K562 (cell line): Measurements from ENCODE around the gene TIMP4. TPM values are rescaled to one million over a fixed set of nuclear protein-coding genes. Genes with fewer than 3 reads are reported as not detected.
A peak's percentile ranks its signal among the peaks of the same experiment; 100 is the strongest.

Source experiments
- ATAC-seq: fragments of 200-7000 bp; cut with Tn5 transposase; 3 replicates; pipeline ENCODE4 v1.9.1; 2020; ENCODE audit warnings: moderate library complexity
- BruUV-seq: library from RNA; stranded (reverse); fragments of 400-500 nt; replicated peaks from 2 replicates; lab custom pipeline; 2021; lab: Mats Ljungman, UMichigan
- CTCF ChIA-PET: fragments of 300-600 bp; formaldehyde crosslinking; extraction: SDS; loops from one replicate; lab custom pipeline; 2021; ENCODE audit warnings: low intra/inter-chr PET ratio; lab: Yijun Ruan, JAX
- POLR2A ChIA-PET: fragments of 300-600, 350-650 bp; sonication (Branson Sonifier 250); formaldehyde crosslinking; extraction: SDS; loops from one replicate; lab custom pipeline; 2021; ENCODE audit warnings: antibody characterized with exemption, inconsistent platforms; lab: Yijun Ruan, JAX
- DNase-seq, 4 experiments: peaks; one replicate each; pipeline versions ENCODE4 v3.0.0 to v3.0.0-alpha.2; 2011 to 2018; ENCODE audit warnings: low spot score in 3 of 4, mixed read lengths in 3 of 4; ENCODE audit errors: extremely low read depth in 1 of 4
- FAIRE-seq: peaks from 2 replicates; lab custom pipeline; 2011; peaks lifted over from hg19 to GRCh38; lab: Jason Lieb, UNC
- H2AFZ ChIP-seq: 2 replicates; pipeline ENCODE4 v1.6.0; 2011; ENCODE audit warnings: low read depth, low read length, control low read depth, inconsistent platforms
- H3K27ac ChIP-seq: fragments of 200-600 bp; 3 replicates; pipeline ENCODE4 v1.8.0; 2011; ENCODE audit warnings: low read depth, mild to moderate bottlenecking, control low read depth, inconsistent platforms, low read length, moderate library complexity, mixed read lengths; ENCODE audit errors: extremely low read depth
- H3K27me3 ChIP-seq, 2 experiments: fragments of 300-600 bp in 1 of 2; 2 replicates in 1 of 2; 3 replicates in 1 of 2; pipeline versions ENCODE4 v1.6.0 to v1.8.0; 2011; ENCODE audit warnings: inconsistent platforms in 2 of 2, low read length in 2 of 2, mild to moderate bottlenecking in 1 of 2, mixed read lengths in 1 of 2, moderate library complexity in 1 of 2; ENCODE audit not compliant: control insufficient read depth in 2 of 2, insufficient read depth in 2 of 2
- H3K36me3 ChIP-seq: fragments of 300-600 bp; 3 replicates; pipeline ENCODE4 v1.8.0; 2011; ENCODE audit warnings: mild to moderate bottlenecking, low read length, inconsistent platforms; ENCODE audit not compliant: control insufficient read depth, insufficient read depth
- H3K4me1 ChIP-seq, 2 experiments: fragments of 200-600 bp in 1 of 2; replicated peaks in 1 of 2; 2 replicates in 1 of 2; 3 replicates in 1 of 2; pipeline versions ENCODE4 v1.5.1 to v1.8.0; 2011; ENCODE audit warnings: inconsistent platforms in 2 of 2, low read length in 2 of 2, mild to moderate bottlenecking in 1 of 2, mixed read lengths in 1 of 2, moderate library complexity in 1 of 2; ENCODE audit not compliant: control insufficient read depth in 2 of 2, insufficient read depth in 2 of 2
- H3K4me2 ChIP-seq: 2 replicates; pipeline ENCODE4 v1.6.1; 2011; ENCODE audit warnings: low read length, control low read depth, inconsistent platforms, mixed read lengths; ENCODE audit not compliant: insufficient read depth
- H3K4me3 ChIP-seq: fragments of 200-600 bp; sonication (generic), shearing (Covaris generic); 2 replicates; pipeline ENCODE4 v1.5.1; 2016; ENCODE audit warnings: control low read depth, inconsistent platforms
- H3K79me2 ChIP-seq: fragments of 200-600 bp; 3 replicates; pipeline ENCODE4 v1.8.0; 2011; ENCODE audit warnings: low read length, inconsistent platforms; ENCODE audit not compliant: control insufficient read depth, insufficient read depth
- H3K9ac ChIP-seq, 2 experiments: 2 replicates each; pipeline versions ENCODE4 v1.6.0 to v1.6.1; 2011; ENCODE audit warnings: low read depth in 2 of 2, low read length in 2 of 2, control low read depth in 1 of 2, inconsistent platforms in 1 of 2, mild to moderate bottlenecking in 1 of 2, mixed read lengths in 1 of 2; ENCODE audit not compliant: insufficient read depth in 1 of 2
- H3K9me1 ChIP-seq: one replicate; pipeline ENCODE4 v1.6.0; 2011; ENCODE audit warnings: inconsistent platforms, mild to moderate bottlenecking, low read length, moderate library complexity; ENCODE audit not compliant: control insufficient read depth, insufficient read depth
- H3K9me3 ChIP-seq: replicated peaks from 2 replicates; pipeline ENCODE4 v1.5.1; 2011; ENCODE audit warnings: low read depth, low read length, inconsistent platforms; ENCODE audit not compliant: control insufficient read depth, insufficient read depth
- H4K20me1 ChIP-seq: replicated peaks from 2 replicates; pipeline ENCODE4 v1.6.1; 2011; ENCODE audit warnings: low read length, inconsistent platforms, mixed read lengths; ENCODE audit not compliant: control insufficient read depth, insufficient read depth
- ARHGAP35 ChIP-seq: fragments of 450-650 bp; IDR thresholded peaks from 2 replicates; pipeline ENCODE4 v1.6.1; 2018; ENCODE audit not compliant: partially characterized antibody
- CBFA2T3 ChIP-seq: fragments of 450-650 bp; IDR thresholded peaks from 2 replicates; pipeline ENCODE4 v1.6.1; 2017
- CBFB ChIP-seq: sonication (generic); formaldehyde crosslinking; IDR thresholded peaks from 2 replicates; pipeline ENCODE4 v1.4.0; 2020; ENCODE audit warnings: mild to moderate bottlenecking, missing genetic modification reagents
- DMBX1 ChIP-seq: fragments of 250-450 bp; sonication (Bioruptor Pico); IDR thresholded peaks from 2 replicates; pipeline ENCODE4 v1.8.0; 2022; ENCODE audit warnings: inconsistent platforms, mild to moderate bottlenecking, moderate library complexity, borderline replicate concordance
- ERF ChIP-seq: fragments of 450-650 bp; formaldehyde crosslinking; IDR thresholded peaks from 2 replicates; pipeline ENCODE4 v1.4.0; 2020; ENCODE audit warnings: mild to moderate bottlenecking, mixed read lengths
- FOXP1 ChIP-seq: sonication (generic); formaldehyde crosslinking; IDR thresholded peaks from 2 replicates; pipeline ENCODE4 v1.8.0; 2022; ENCODE audit warnings: mild to moderate bottlenecking, missing genetic modification reagents
- PCBP2 ChIP-seq: fragments of 200-400 bp; formaldehyde crosslinking; IDR thresholded peaks from 2 replicates; pipeline ENCODE4 v1.6.1; 2018; ENCODE audit warnings: low read length, low read depth, mild to moderate bottlenecking, moderate library complexity; ENCODE audit not compliant: poor library complexity, severe bottlenecking
- SMARCB1 ChIP-seq: IDR thresholded peaks from 2 replicates; pipeline ENCODE4 v1.6.1; 2011; ENCODE audit warnings: improper control_type of control experiment, low read depth; ENCODE audit not compliant: insufficient read length
- ZEB2 ChIP-seq: fragments of 450-650 bp; IDR thresholded peaks from 2 replicates; pipeline ENCODE4 v1.6.1; 2016
- ZNF24 ChIP-seq: fragments of 450-650 bp; IDR thresholded peaks from 2 replicates; pipeline ENCODE4 v1.6.1; 2016
- ZNF316 ChIP-seq: fragments of 450-650 bp; IDR thresholded peaks from 2 replicates; pipeline ENCODE4 v1.6.1; 2016
- WGBS: fragments of 100-300 bp; shearing (Covaris generic); methylation state at CpG from one replicate; pipeline ENCODE4 v1.1.6; 2016; ENCODE audit warnings: low coverage, mixed read lengths; ENCODE audit not compliant: insufficient coverage; ENCODE audit errors: missing lambda C conversion rate; 5-methylcytosine and 5-hydroxymethylcytosine counted together
- in situ Hi-C: fragments of 300-500 bp; cut with MboI; formaldehyde crosslinking; loops from 4 replicates; pipeline ENCODE4 v1.15.0; 2018; ENCODE audit warnings: inconsistent platforms, mixed read lengths
- intact Hi-C: fragments of 100-400 bp; cut with micrococcal nuclease; formaldehyde crosslinking; loops from 2 replicates; pipeline ENCODE4 v1.14.2; 2022
- polyA plus RNA-seq, 8 experiments: library from polyadenylated mRNA; depleted of rRNA in 4 of 8; stranded (reverse) in 5 of 8; unstranded in 3 of 8; fragments of >200 nt; fragmentation: Nextera tagmentation in 2 of 8; fragmentation: Illumina TruSeq in 1 of 8; extraction: Ambion mirVana in 2 of 8; extraction: Trizol in 1 of 8; gene quantifications; 2 replicates each; pipeline versions ENCODE4 v1.2.1 to v1.2.3, GENCODE V29; 2011 to 2014; ENCODE audit warnings: inconsistent platforms in 1 of 8, missing spikeins in 1 of 8
- total RNA-seq, 7 experiments: library from RNA; depleted of rRNA in 6 of 7; stranded (reverse); fragments of >200 nt in 6 of 7; fragmentation: Illumina TruSeq in 2 of 7; extraction: Trizol in 2 of 7; gene quantifications; 2 replicates each; pipeline versions ENCODE4 v1.2.1 to v1.2.3, GENCODE V29; 2011 to 2021; ENCODE audit warnings: low replicate concordance in 1 of 7
- TF ChIP-seq, protein P1 (sequence below): fragments of 450-650 bp; formaldehyde crosslinking; IDR thresholded peaks from 2 replicates; pipeline ENCODE4 v1.4.0; 2020; ENCODE audit warnings: mild to moderate bottlenecking, moderate library complexity
- TF ChIP-seq, protein P2 (sequence below): fragments of 450-650 bp; IDR thresholded peaks from 2 replicates; pipeline ENCODE4 v1.6.1; 2016; ENCODE audit warnings: antibody characterized with exemption
- TF ChIP-seq, protein P3 (sequence below): sonication (generic); formaldehyde crosslinking; IDR thresholded peaks from 2 replicates; pipeline ENCODE4 v1.8.0; 2023; ENCODE audit warnings: missing genetic modification reagents, mild to moderate bottlenecking, borderline replicate concordance

TIMP4 gene
- total and polyA plus RNA-seq, 9 of the 15 experiments (the other 6 are each of a cell fraction or from before 2014, with no cell fraction given), result 0.03 to 0.07 TPM; not detected in 7

DNA sequence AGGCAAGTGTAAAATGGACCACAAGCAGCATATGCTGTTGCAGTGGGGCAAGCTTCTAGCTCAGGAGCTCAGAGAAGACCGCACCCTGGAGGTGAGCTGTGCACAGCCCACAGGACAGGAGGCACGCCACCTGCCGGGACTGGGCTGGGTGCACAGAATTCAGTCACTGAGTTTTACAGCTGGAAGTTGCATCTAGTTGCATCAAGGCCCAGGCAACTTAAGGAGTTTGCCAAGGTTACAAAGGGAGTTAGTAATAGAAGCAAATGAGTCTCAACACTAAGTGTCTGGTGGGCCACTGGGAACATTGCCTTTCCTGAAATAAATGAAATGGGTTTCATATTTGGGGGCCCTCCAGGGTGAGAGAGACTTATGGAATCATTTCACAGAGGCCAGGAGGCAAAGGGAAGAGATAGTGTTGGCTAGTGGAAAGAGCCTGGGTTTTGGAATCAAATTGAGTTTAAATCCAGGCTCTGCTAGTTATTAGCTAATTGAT, 36.0 kb upstream of the TIMP4 start (continued):
- TF ChIP-seq SMARCB1 (no peak), CBFB (no peak), ZNF24 (0 out of 2 replicates have a peak, but pooled peaks have one; percentile 33), CBFA2T3 (no peak), DMBX1 (CRISPR knock-in tag) (peak; percentile 56; the same call in 1 of the 2 replicates), ZEB2 (peak; percentile 70; the same call in 1 of the 2 replicates)
- TF ChIP-seq, protein P1, sequence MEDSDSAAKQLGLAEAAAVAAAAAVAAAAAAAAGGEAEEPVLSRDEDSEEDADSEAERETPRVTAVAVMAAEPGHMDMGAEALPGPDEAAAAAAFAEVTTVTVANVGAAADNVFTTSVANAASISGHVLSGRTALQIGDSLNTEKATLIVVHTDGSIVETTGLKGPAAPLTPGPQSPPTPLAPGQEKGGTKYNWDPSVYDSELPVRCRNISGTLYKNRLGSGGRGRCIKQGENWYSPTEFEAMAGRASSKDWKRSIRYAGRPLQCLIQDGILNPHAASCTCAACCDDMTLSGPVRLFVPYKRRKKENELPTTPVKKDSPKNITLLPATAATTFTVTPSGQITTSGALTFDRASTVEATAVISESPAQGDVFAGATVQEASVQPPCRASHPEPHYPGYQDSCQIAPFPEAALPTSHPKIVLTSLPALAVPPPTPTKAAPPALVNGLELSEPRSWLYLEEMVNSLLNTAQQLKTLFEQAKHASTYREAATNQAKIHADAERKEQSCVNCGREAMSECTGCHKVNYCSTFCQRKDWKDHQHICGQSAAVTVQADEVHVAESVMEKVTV (CRISPR knock-in tag), result peak; percentile 44; the same call in 1 of the 2 replicates

DNA sequence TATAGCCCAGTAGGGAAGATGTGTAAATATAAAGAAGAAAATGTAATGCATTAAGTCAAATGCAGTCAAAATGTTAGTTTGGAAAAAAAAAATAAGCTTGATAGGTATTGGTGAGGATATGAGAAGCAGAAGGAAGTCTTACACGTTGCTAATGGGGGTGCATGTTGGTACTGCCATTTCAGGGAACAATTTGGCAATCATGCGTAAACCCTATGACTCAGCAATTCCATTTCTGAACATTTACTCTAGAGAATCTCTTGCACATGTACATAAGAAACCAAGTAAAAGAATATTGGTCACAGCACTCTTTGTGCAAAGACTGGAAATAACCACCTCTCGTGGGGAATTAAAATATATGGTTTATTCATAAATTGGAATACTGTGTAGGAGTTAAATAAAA, 35.5 kb upstream of the TIMP4 start:
- ChIA-PET POLR2A (interaction anchor here (0.6 kb wide), 1 partner anchor 10 kb away, joined by 3 read pairs; no protein-coding TSS in a partner anchor), CTCF (no interaction called here)
- intact Hi-C loops, result no loop called here
- in situ Hi-C loops, result no loop called here
- H3K4me1 ChIP-seq, result peaks cover 0 to 42% of the 10 kb centered on the region in 2 experiments; a peak in 3 of 5 replicates
- no peaks in the 10 kb centered on the region for H3K36me3 ChIP-seq
- H2AFZ ChIP-seq, result no peak overlapping the region
- ATAC-seq (no peak), FAIRE-seq (peak; percentile 49), DNase-seq (peak in 1 of 4 experiments; percentile 22)
- H3K79me2 ChIP-seq, result no peaks in the 10 kb centered on the region
- no peak overlapping the region for H3K9ac ChIP-seq
- no TSS peak for BruUV-seq
- 27% methylated on average over 3 of the region's 3 CpGs for WGBS
- no peak overlapping the region for H3K4me3 ChIP-seq
- no peak overlapping the region for H3K4me2 ChIP-seq
- H4K20me1 ChIP-seq, result no peaks in the 10 kb centered on the region
- no peaks in the 10 kb centered on the region for H3K9me1 ChIP-seq
- peaks cover 0 to 13% of the 10 kb centered on the region in 2 experiments; a peak in 1 of 5 replicates for H3K27me3 ChIP-seq
- no peak overlapping the region for H3K27ac ChIP-seq
- no peaks in the 10 kb centered on the region for H3K9me3 ChIP-seq
- TF ChIP-seq FOXP1 (CRISPR knock-in tag), result no peak
- TF ChIP-seq ARHGAP35, result no peak
- TF ChIP-seq, protein P2, sequence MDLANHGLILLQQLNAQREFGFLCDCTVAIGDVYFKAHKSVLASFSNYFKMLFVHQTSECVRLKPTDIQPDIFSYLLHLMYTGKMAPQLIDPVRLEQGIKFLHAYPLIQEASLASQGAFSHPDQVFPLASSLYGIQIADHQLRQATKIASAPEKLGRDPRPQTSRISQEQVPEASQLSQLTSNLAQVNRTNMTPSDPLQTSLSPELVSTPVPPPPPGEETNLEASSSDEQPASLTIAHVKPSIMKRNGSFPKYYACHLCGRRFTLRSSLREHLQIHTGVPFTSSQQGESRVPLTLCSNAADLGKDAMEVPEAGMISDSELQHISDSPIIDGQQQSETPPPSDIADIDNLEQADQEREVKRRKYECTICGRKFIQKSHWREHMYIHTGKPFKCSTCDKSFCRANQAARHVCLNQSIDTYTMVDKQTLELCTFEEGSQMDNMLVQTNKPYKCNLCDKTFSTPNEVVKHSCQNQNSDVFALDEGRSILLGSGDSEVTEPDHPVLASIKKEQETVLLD, result no peak
- TF ChIP-seq ERF, result no peak
- no peak for TF ChIP-seq PCBP2
- peak; percentile 92 for TF ChIP-seq ZNF316
- TF ChIP-seq, protein P3, sequence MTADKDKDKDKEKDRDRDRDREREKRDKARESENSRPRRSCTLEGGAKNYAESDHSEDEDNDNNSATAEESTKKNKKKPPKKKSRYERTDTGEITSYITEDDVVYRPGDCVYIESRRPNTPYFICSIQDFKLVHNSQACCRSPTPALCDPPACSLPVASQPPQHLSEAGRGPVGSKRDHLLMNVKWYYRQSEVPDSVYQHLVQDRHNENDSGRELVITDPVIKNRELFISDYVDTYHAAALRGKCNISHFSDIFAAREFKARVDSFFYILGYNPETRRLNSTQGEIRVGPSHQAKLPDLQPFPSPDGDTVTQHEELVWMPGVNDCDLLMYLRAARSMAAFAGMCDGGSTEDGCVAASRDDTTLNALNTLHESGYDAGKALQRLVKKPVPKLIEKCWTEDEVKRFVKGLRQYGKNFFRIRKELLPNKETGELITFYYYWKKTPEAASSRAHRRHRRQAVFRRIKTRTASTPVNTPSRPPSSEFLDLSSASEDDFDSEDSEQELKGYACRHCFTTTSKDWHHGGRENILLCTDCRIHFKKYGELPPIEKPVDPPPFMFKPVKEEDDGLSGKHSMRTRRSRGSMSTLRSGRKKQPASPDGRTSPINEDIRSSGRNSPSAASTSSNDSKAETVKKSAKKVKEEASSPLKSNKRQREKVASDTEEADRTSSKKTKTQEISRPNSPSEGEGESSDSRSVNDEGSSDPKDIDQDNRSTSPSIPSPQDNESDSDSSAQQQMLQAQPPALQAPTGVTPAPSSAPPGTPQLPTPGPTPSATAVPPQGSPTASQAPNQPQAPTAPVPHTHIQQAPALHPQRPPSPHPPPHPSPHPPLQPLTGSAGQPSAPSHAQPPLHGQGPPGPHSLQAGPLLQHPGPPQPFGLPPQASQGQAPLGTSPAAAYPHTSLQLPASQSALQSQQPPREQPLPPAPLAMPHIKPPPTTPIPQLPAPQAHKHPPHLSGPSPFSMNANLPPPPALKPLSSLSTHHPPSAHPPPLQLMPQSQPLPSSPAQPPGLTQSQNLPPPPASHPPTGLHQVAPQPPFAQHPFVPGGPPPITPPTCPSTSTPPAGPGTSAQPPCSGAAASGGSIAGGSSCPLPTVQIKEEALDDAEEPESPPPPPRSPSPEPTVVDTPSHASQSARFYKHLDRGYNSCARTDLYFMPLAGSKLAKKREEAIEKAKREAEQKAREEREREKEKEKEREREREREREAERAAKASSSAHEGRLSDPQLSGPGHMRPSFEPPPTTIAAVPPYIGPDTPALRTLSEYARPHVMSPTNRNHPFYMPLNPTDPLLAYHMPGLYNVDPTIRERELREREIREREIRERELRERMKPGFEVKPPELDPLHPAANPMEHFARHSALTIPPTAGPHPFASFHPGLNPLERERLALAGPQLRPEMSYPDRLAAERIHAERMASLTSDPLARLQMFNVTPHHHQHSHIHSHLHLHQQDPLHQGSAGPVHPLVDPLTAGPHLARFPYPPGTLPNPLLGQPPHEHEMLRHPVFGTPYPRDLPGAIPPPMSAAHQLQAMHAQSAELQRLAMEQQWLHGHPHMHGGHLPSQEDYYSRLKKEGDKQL, result no peak
